ENCODE measurements around the gene ELP2.

The ELP2 gene

DNA sequence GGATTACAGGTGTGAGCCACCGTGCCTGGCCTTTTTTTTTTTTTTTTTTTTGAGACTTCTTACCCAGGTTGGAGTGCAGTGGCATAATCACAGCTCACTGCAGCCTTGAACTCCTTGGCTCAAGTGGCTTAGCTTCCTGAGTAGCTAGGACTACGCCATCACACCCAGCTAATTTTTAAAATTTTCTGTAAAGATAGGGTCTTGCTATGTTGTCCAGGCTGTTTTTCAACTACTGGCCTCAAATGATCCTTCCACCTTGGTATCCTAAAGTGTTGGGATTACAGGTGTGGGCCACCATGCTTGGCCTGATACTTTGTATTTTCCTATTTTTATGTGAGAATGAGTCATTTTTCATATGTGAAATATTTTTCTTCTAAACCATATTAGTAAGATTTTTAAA is 13.7 kb downstream of the ELP2 start:
- H3K4me3 ChIP-seq (ENCODE audit: low read depth in 1 of 2, low read length in 2 of 2) = no peak overlapping the region
- no peaks in the 10 kb centered on the region for H3K9me3 ChIP-seq (ENCODE audit: insufficient read depth, low read length, severe bottlenecking)
- ATAC-seq (ENCODE audit: insufficient read depth, low read depth) (no peak), DNase-seq (no peak)
- no peaks in the 10 kb centered on the region for H3K27me3 ChIP-seq (ENCODE audit: insufficient read depth, low read length, poor library complexity)
- no peak overlapping the region for H3K9ac ChIP-seq (ENCODE audit: low read depth, low read length)
- peaks cover 93% of the 10 kb centered on the region for H3K36me3 ChIP-seq (ENCODE audit: insufficient read depth, low read length)
- H2AFZ ChIP-seq (ENCODE audit: low read depth, low read length) = no peak overlapping the region
- H4K20me1 ChIP-seq (ENCODE audit: insufficient read depth, low read length) = no peaks in the 10 kb centered on the region
- no peaks in the 10 kb centered on the region for H3K4me1 ChIP-seq (ENCODE audit: insufficient read depth, low read length)
- TF ChIP-seq, protein P1, sequence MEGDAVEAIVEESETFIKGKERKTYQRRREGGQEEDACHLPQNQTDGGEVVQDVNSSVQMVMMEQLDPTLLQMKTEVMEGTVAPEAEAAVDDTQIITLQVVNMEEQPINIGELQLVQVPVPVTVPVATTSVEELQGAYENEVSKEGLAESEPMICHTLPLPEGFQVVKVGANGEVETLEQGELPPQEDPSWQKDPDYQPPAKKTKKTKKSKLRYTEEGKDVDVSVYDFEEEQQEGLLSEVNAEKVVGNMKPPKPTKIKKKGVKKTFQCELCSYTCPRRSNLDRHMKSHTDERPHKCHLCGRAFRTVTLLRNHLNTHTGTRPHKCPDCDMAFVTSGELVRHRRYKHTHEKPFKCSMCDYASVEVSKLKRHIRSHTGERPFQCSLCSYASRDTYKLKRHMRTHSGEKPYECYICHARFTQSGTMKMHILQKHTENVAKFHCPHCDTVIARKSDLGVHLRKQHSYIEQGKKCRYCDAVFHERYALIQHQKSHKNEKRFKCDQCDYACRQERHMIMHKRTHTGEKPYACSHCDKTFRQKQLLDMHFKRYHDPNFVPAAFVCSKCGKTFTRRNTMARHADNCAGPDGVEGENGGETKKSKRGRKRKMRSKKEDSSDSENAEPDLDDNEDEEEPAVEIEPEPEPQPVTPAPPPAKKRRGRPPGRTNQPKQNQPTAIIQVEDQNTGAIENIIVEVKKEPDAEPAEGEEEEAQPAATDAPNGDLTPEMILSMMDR (IDR thresholded peaks at IDR 0.05; ENCODE audit: borderline replicate concordance, extremely low read depth, low read length, poor library complexity, severe bottlenecking) = no peak
- TF ChIP-seq EZH2 (IDR thresholded peaks at IDR 0.05; ENCODE audit: borderline replicate concordance, low read depth, low read length, severe bottlenecking) = no peak
- no peak overlapping the region for H3K27ac ChIP-seq (ENCODE audit: low read length)
- no peak overlapping the region for H3K4me2 ChIP-seq (ENCODE audit: insufficient read depth, low read length)
- H3K79me2 ChIP-seq (ENCODE audit: insufficient read depth, low read length) = no peaks in the 10 kb centered on the region

DNA sequence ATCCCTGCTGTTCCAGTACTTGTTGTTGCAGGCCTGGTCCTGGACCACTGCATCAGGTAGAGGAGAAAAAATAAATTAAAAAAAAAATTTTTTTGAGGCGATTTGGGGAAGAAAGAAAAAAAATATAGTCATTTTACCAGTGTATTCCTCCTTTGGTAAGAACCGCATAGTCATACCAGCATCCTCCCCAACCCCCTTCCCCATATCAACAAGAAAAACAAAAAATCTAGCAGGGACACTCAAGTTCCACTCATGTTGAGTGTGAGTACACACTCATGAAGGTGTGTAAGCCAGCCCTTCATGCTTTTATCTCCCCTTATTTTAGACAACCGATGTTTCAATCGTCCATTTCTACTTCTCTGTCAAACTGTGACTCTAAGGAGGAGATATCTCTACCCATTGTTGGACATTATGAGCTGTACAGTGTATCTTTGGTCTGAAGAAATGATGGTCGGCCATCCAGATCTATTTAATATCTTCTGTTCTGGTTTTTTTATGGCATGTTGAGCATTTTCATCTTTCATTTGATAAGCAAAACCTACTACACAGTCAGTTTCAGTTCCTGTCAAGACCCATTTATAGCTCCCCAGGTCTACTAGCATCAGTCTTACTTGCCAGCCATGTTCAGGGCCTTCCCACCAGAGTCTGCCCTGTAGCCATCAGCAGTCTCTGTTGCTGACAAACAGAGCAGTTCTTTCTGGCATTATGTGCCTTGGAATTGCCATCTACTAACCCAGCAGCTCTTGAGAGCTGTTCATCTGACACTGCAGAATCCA is 20.0 kb downstream of the ELP2 start:
- H2AFZ ChIP-seq (ENCODE audit: low read depth, low read length) = no peak overlapping the region
- H3K27me3 ChIP-seq (ENCODE audit: insufficient read depth, low read length, poor library complexity) = no peaks in the 10 kb centered on the region
- no peaks in the 10 kb centered on the region for H3K79me2 ChIP-seq (ENCODE audit: insufficient read depth, low read length)
- H3K4me3 ChIP-seq (ENCODE audit: low read depth in 1 of 2, low read length in 2 of 2) = no peak overlapping the region
- peaks cover 93% of the 10 kb centered on the region for H3K36me3 ChIP-seq (ENCODE audit: insufficient read depth, low read length)
- TF ChIP-seq, protein P1 (IDR thresholded peaks at IDR 0.05; ENCODE audit: borderline replicate concordance, extremely low read depth, low read length, poor library complexity, severe bottlenecking) = no peak
- no peak for TF ChIP-seq EZH2 (IDR thresholded peaks at IDR 0.05; ENCODE audit: borderline replicate concordance, low read depth, low read length, severe bottlenecking)
- H3K4me1 ChIP-seq (ENCODE audit: insufficient read depth, low read length) = no peaks in the 10 kb centered on the region
- H3K27ac ChIP-seq (ENCODE audit: low read length) = no peak overlapping the region
- 0 out of 2 replicates have a peak, but pooled peaks cover 2% of the 10 kb centered on the region for H4K20me1 ChIP-seq (ENCODE audit: insufficient read depth, low read length)
- ATAC-seq (ENCODE audit: insufficient read depth, low read depth) = no peak; the same call in 2 of the 3 replicates
- no peak overlapping the region for H3K4me2 ChIP-seq (ENCODE audit: insufficient read depth, low read length)
- H3K9ac ChIP-seq (ENCODE audit: low read depth, low read length) = no peak overlapping the region
- DNase-seq = no peak
- H3K9me3 ChIP-seq (ENCODE audit: insufficient read depth, low read length, severe bottlenecking) = no peaks in the 10 kb centered on the region

DNA sequence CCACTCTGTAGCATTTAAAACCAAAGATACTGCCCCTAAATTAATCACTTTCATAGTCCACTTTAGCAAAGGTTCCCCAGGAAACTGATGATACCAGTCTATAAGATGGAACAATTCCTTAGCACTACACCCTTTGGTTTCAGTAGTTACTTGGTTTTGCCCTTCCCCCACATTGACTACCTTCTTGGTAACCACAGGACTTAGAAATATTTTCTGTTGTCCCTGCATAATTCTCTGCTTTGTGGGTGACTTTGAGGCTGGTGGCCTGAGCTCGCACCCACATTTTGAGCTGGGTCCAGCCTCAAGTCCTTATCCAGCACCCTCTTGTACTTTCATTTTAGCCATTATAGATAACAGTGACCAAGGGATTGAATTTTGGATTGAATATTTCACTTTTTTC is 23.1 kb downstream of the ELP2 start:
- TF ChIP-seq, protein P1 (IDR thresholded peaks at IDR 0.05; ENCODE audit: borderline replicate concordance, extremely low read depth, low read length, poor library complexity, severe bottlenecking) = no peak
- no peak overlapping the region for H2AFZ ChIP-seq (ENCODE audit: low read depth, low read length)
- no peaks in the 10 kb centered on the region for H3K27me3 ChIP-seq (ENCODE audit: insufficient read depth, low read length, poor library complexity)
- peaks cover 88% of the 10 kb centered on the region for H3K36me3 ChIP-seq (ENCODE audit: insufficient read depth, low read length)
- no peaks in the 10 kb centered on the region for H3K9me3 ChIP-seq (ENCODE audit: insufficient read depth, low read length, severe bottlenecking)
- ATAC-seq (ENCODE audit: insufficient read depth, low read depth) = no peak
- no peak overlapping the region for H3K9ac ChIP-seq (ENCODE audit: low read depth, low read length)
- H3K27ac ChIP-seq (ENCODE audit: low read length) = no peak overlapping the region
- no peaks in the 10 kb centered on the region for H3K79me2 ChIP-seq (ENCODE audit: insufficient read depth, low read length)
- no peak for DNase-seq
- H3K4me1 ChIP-seq (ENCODE audit: insufficient read depth, low read length) = no peaks in the 10 kb centered on the region
- H4K20me1 ChIP-seq (ENCODE audit: insufficient read depth, low read length) = peaks cover 5% of the 10 kb centered on the region; the same call in 1 of the 2 replicates
- H3K4me2 ChIP-seq (ENCODE audit: insufficient read depth, low read length) = no peak overlapping the region
- no peak overlapping the region for H3K4me3 ChIP-seq (ENCODE audit: low read depth in 1 of 2, low read length in 2 of 2)

All from DND-41 (cell line).